Stimulated activated effector memory CD8-positive, alpha-beta T cell treated with anti-CD3 and anti-CD28 coated beads, Interleukin-12 subunit alpha, Interleukin-12 subunit beta, amount 100 ng/mL, for 72 hours (primary cell): ENCODE measurements around the gene CDC42SE1.
A peak's percentile ranks its signal among the peaks of the same experiment; 100 is the strongest.

Source experiments
- ATAC-seq: fragments of 150-1000 bp; cut with Tn5 transposase; 2 replicates; pipeline ENCODE4 v1.10.0; 2021
- DNase-seq, 2 donors: peaks; one replicate each; pipeline ENCODE4 v3.0.0; 2021 to 2022; ENCODE audit warnings: low spot score in 2 of 2
- H3K27ac Mint-ChIP-seq: one replicate; pipeline ENCODE4 v1.8.0; 2022; ENCODE audit warnings: mild to moderate bottlenecking, mixed read lengths
- H3K36me3 Mint-ChIP-seq: one replicate; pipeline ENCODE4 v1.8.0; 2022; ENCODE audit warnings: mild to moderate bottlenecking, mixed read lengths
- H3K4me1 Mint-ChIP-seq: one replicate; pipeline ENCODE4 v1.8.0; 2022; ENCODE audit warnings: mixed read lengths
- H3K4me3 Mint-ChIP-seq: one replicate; pipeline ENCODE4 v1.8.0; 2022; ENCODE audit warnings: mild to moderate bottlenecking, mixed read lengths
- H3K9me3 Mint-ChIP-seq: one replicate; pipeline ENCODE4 v1.8.0; 2022; ENCODE audit warnings: mixed read lengths

Gene CDC42SE1

DNA sequence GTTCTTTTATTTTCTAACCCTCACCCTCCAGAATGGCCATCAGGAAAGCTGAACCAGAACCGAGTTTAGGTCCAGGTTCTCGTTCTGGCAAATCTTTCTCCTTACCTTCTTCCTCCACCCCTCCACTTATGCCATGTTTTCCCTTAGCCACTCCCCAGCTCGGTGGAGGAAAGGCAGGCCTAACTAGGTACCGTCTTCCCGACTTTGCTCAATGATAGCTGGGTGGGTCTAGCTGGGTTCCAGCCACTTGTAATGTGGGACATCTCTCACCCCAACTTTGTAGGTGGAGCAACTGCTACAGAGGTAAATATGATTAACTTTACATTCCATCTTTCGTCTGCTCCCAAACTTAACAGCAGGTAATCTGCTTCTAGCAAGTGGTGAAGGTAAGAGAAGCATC is 22.4 kb downstream of the CDC42SE1 start:
- ATAC-seq (no peak), DNase-seq (no peak)
- no peaks in the 10 kb centered on the region for H3K9me3 Mint-ChIP-seq
- H3K36me3 Mint-ChIP-seq, result peaks cover 29% of the 10 kb centered on the region
- no peak overlapping the region for H3K27ac Mint-ChIP-seq
- peaks cover 7% of the 10 kb centered on the region for H3K4me1 Mint-ChIP-seq
- no peak overlapping the region for H3K4me3 Mint-ChIP-seq

GRCh38 chr1:151036356-151036755 is 23.1 kb downstream of the CDC42SE1 start, which contains the start of gene BNIPL:
TSS of gene BNIPL (plus strand) at chr1:151036586. CDS start at chr1:151036726, 140 bp downstream.
- H3K4me1 Mint-ChIP-seq, result peaks cover 7% of the 10 kb centered on the region
- peaks cover 33% of the 10 kb centered on the region for H3K36me3 Mint-ChIP-seq
- no peak for DNase-seq
- H3K4me3 Mint-ChIP-seq, result no peak within 1 kb of the TSS
- no peak for ATAC-seq
- no peaks in the 10 kb centered on the region for H3K9me3 Mint-ChIP-seq
- H3K27ac Mint-ChIP-seq, result peak within 1 kb of the TSS; percentile 21

GRCh38 chr1:151035167-151035566 is 24.3 kb downstream of the CDC42SE1 start:
- no peak overlapping the region for H3K4me3 Mint-ChIP-seq
- peak overlapping the region; percentile 21 for H3K27ac Mint-ChIP-seq
- ATAC-seq, result no peak
- H3K36me3 Mint-ChIP-seq, result peaks cover 45% of the 10 kb centered on the region
- no peaks in the 10 kb centered on the region for H3K9me3 Mint-ChIP-seq
- no peak for DNase-seq
- H3K4me1 Mint-ChIP-seq, result peaks cover 7% of the 10 kb centered on the region

GRCh38 chr1:151032164-151032563 is 27.3 kb downstream of the CDC42SE1 start:
- Mint-ChIP-seq H3K36me3 (peaks cover 73% of the 10 kb centered on the region), H3K4me3 (no peak overlapping the region), H3K27ac (no peak overlapping the region), H3K4me1 (peaks cover 7% of the 10 kb centered on the region), H3K9me3 (no peaks in the 10 kb centered on the region)
- DNase-seq (no peak), ATAC-seq (no peak)

GRCh38 chr1:151026460-151026859 is 33.0 kb downstream of the CDC42SE1 start:
- H3K27ac Mint-ChIP-seq, result no peak overlapping the region
- ATAC-seq (no peak), DNase-seq (no peak)
- H3K9me3 Mint-ChIP-seq, result no peaks in the 10 kb centered on the region
- peaks cover 95% of the 10 kb centered on the region for H3K36me3 Mint-ChIP-seq
- H3K4me1 Mint-ChIP-seq, result peaks cover 7% of the 10 kb centered on the region
- no peak overlapping the region for H3K4me3 Mint-ChIP-seq

GRCh38 chr1:151024540-151025146 is 34.8 kb downstream of the CDC42SE1 start:
- DNase-seq (peak; percentile 72 to 89), ATAC-seq (peak; percentile 98)
- peak overlapping the region; percentile 85 for H3K27ac Mint-ChIP-seq
- H3K9me3 Mint-ChIP-seq, result no peaks in the 10 kb centered on the region
- H3K36me3 Mint-ChIP-seq, result peaks cover 89% of the 10 kb centered on the region
- peak overlapping the region; percentile 19 for H3K4me3 Mint-ChIP-seq
- peaks cover 7% of the 10 kb centered on the region for H3K4me1 Mint-ChIP-seq

DNA sequence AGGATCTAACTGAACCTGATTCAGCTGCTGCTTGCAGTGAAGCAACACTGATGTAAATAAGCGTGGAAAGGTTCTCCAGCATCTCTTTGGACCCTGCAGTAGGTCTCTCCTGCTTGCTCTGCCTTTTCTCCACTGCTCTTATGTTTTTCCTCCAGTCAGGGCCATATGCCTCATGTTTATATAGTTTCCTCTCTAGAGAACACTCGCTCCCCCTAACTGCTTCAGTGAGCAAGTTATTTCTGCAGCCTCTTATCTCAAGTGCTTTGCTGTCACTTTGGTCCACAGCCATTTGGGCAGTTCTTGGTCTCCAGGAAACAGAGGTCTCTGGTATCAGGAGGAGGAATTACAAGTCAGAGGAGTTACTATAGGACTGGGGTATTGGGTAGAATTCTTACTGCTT is 45.9 kb downstream of the CDC42SE1 start:
- peak overlapping the region; percentile 58 for H3K27ac Mint-ChIP-seq
- H3K9me3 Mint-ChIP-seq, result no peaks in the 10 kb centered on the region
- peaks cover 14% of the 10 kb centered on the region for H3K36me3 Mint-ChIP-seq
- H3K4me3 Mint-ChIP-seq, result no peak overlapping the region
- no peak for ATAC-seq
- peaks cover 11% of the 10 kb centered on the region for H3K4me1 Mint-ChIP-seq
- no peak for DNase-seq

GRCh38 chr1:151012684-151013471 is 46.5 kb downstream of the CDC42SE1 start:
- no peak for ATAC-seq
- peaks cover 18% of the 10 kb centered on the region for H3K4me1 Mint-ChIP-seq

GRCh38 chr1:151011154-151011850 is 48.1 kb downstream of the CDC42SE1 start:
- no peak for DNase-seq
- no peak for ATAC-seq
- no peak overlapping the region for H3K4me3 Mint-ChIP-seq
- peaks cover 33% of the 10 kb centered on the region for H3K4me1 Mint-ChIP-seq
- H3K9me3 Mint-ChIP-seq, result no peaks in the 10 kb centered on the region
- H3K27ac Mint-ChIP-seq, result no peak overlapping the region
- H3K36me3 Mint-ChIP-seq, result peaks cover 12% of the 10 kb centered on the region

More at GRCh38 chr1:151012684-151013471, 46.5 kb downstream of the CDC42SE1 start:
- DNase-seq, result no peak
- H3K9me3 Mint-ChIP-seq, result no peaks in the 10 kb centered on the region
- peak overlapping the region; percentile 58 for H3K27ac Mint-ChIP-seq
- peaks cover 12% of the 10 kb centered on the region for H3K36me3 Mint-ChIP-seq
- H3K4me3 Mint-ChIP-seq, result no peak overlapping the region

DNA sequence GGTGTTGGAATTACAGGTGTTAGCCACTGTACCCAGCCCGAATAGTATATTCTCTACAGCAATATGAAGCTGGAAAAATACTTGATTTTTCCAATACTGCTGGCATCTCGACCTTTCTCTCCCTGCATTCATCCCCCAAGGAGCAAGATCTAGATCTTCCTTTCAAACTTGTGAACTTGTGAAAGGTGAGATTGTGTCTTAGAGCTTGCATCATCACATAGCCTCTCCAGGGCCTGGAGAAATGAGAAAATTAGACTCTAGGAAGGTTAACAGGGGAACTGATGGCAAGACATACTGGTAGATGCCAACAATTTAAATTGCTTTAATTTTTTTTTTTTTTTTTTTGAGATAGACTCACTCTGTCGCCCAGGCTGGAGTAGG is 49.1 kb downstream of the CDC42SE1 start:
- Mint-ChIP-seq H3K4me3 (no peak overlapping the region), H3K9me3 (no peaks in the 10 kb centered on the region), H3K4me1 (peaks cover 42% of the 10 kb centered on the region), H3K27ac (no peak overlapping the region), H3K36me3 (peaks cover 12% of the 10 kb centered on the region)
- ATAC-seq (no peak), DNase-seq (no peak)

GRCh38 chr1:151009674-151010345 is 49.6 kb downstream of the CDC42SE1 start:
- Mint-ChIP-seq H3K4me1 (peaks cover 44% of the 10 kb centered on the region), H3K36me3 (peaks cover 12% of the 10 kb centered on the region), H3K27ac (peak overlapping the region; percentile 95), H3K9me3 (no peaks in the 10 kb centered on the region), H3K4me3 (peak overlapping the region; percentile 99)
- ATAC-seq (no peak), DNase-seq (no peak)

DNA sequence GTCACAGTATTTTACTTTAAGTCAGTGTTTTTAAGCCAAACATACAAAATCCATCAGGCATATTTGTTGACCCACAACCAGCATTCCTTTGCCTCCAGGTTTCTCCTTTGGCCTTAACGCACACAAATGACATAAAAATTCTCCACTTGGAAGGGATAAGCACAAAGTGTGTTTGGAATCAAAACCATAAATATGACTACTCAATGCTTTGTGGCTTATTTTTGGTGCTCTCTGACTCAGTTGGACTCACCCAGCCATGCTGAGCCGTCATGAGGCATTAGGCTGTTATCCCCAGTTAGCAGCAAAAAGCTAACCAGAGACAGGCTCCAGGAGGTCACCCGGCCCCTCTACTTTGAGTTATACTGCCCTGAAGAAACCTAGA is 50.2 kb downstream of the CDC42SE1 start:
- ATAC-seq (peak; percentile 50), DNase-seq (no peak)
- peaks cover 12% of the 10 kb centered on the region for H3K36me3 Mint-ChIP-seq
- H3K9me3 Mint-ChIP-seq, result no peaks in the 10 kb centered on the region
- H3K4me1 Mint-ChIP-seq, result peaks cover 44% of the 10 kb centered on the region
- H3K27ac Mint-ChIP-seq, result peak overlapping the region; percentile 95
- peak overlapping the region; percentile 99 for H3K4me3 Mint-ChIP-seq

- peak within 1 kb of the TSS; percentile 99 for H3K4me3 Mint-ChIP-seq
- DNase-seq (peak; percentile 91 to 96), ATAC-seq (peak; percentile 91)
- peaks cover 12% of the 10 kb centered on the region for H3K36me3 Mint-ChIP-seq
- peaks cover 44% of the 10 kb centered on the region for H3K4me1 Mint-ChIP-seq
- H3K27ac Mint-ChIP-seq, result peak within 1 kb of the TSS; percentile 95
- H3K9me3 Mint-ChIP-seq, result no peaks in the 10 kb centered on the region
These were observed 50.9 kb downstream of the CDC42SE1 start, which contains the start of gene PRUNE1 for GRCh38 chr1:151008244-151009205. TSS of gene PRUNE1 (plus strand) at chr1:151008449. CDS start at chr1:151008633, 184 bp downstream.

DNA sequence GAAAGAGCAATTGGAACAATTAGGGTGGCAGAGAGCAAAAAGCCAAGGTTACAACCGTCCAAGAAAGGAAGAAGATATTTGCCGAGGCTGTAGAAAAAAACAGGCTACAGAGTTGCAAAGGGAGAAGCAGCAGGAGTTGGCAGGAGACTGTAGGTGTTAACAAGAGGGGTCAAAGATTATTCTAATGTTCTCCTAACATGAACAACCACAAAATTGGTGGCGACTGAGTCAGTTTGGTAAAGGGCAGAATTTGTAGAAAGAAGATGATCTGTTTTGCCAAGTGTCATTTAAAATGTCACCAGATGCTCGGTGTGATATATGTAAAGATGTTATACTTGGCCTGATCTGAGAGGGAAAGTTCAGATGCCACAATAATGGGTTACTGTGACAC is 51.6 kb downstream of the CDC42SE1 start:
- peak overlapping the region; percentile 95 for H3K27ac Mint-ChIP-seq
- DNase-seq, result no peak
- no peaks in the 10 kb centered on the region for H3K9me3 Mint-ChIP-seq
- peaks cover 12% of the 10 kb centered on the region for H3K36me3 Mint-ChIP-seq
- H3K4me3 Mint-ChIP-seq, result peak overlapping the region; percentile 99
- no peak for ATAC-seq
- H3K4me1 Mint-ChIP-seq, result peaks cover 48% of the 10 kb centered on the region
